ENCODE results near the gene SIGLEC8. TPM values are rescaled to one million over a fixed set of nuclear protein-coding genes. Genes with fewer than 3 reads are reported as not detected.
"Not testable (repeated sequence)": the region's sequence is repeated elsewhere in the genome, so short reads cannot be mapped to it uniquely, and the experiment has no call there.

SIGLEC8 gene
- total RNA-seq, 1 donor from 2014 or later, result not detected

GRCh38 chr19:51417107-51417809 lies 41.0 kb downstream of the SIGLEC8 start, which contains the start of gene SIGLEC10:
Gene SIGLEC10, minus strand, starts transcription at chr19:51417642. Its CDS starts 61 bp downstream, at chr19:51417581.
- peak; percentile 88 for ATAC-seq (ENCODE audit: low read depth)
- H3K36me3 Mint-ChIP-seq (ENCODE audit: low read depth), result peaks cover 29% of the 10 kb centered on the region
- peak within 1 kb of the TSS; percentile 99 for H3K27ac Mint-ChIP-seq
- peak within 1 kb of the TSS; percentile 95 for H3K4me3 Mint-ChIP-seq
- no peaks in the 10 kb centered on the region for H3K9me3 Mint-ChIP-seq
- TF ChIP-seq, protein P1, sequence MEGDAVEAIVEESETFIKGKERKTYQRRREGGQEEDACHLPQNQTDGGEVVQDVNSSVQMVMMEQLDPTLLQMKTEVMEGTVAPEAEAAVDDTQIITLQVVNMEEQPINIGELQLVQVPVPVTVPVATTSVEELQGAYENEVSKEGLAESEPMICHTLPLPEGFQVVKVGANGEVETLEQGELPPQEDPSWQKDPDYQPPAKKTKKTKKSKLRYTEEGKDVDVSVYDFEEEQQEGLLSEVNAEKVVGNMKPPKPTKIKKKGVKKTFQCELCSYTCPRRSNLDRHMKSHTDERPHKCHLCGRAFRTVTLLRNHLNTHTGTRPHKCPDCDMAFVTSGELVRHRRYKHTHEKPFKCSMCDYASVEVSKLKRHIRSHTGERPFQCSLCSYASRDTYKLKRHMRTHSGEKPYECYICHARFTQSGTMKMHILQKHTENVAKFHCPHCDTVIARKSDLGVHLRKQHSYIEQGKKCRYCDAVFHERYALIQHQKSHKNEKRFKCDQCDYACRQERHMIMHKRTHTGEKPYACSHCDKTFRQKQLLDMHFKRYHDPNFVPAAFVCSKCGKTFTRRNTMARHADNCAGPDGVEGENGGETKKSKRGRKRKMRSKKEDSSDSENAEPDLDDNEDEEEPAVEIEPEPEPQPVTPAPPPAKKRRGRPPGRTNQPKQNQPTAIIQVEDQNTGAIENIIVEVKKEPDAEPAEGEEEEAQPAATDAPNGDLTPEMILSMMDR (IDR thresholded peaks at IDR 0.05), result no peak
- no peaks in the 10 kb centered on the region for H3K27me3 Mint-ChIP-seq
- intact Hi-C loops (cut with micrococcal nuclease), result loop anchor here (1.0 to 2.0 kb wide), 7 partner anchors 10 to 234 kb away; no protein-coding TSS in a partner anchor
- ChIA-PET CTCF (interaction anchor here (0.8 to 2.9 kb wide), 18 partner anchors 9 to 244 kb away, joined by 3 to 34 read pairs (median 5); partner anchors contain the start of gene VSIG10L), POLR2A (interaction anchor here (0.5 to 3.9 kb wide), 27 partner anchors 9 to 772 kb away, joined by 3 to 64 read pairs (median 5); partner anchors contain the start of genes ETFB, PPP2R1A, SIGLEC6 and VSIG10L)
- peak; percentile 75 for DNase-seq
- H3K4me1 Mint-ChIP-seq, result peaks cover 50% of the 10 kb centered on the region

DNA sequence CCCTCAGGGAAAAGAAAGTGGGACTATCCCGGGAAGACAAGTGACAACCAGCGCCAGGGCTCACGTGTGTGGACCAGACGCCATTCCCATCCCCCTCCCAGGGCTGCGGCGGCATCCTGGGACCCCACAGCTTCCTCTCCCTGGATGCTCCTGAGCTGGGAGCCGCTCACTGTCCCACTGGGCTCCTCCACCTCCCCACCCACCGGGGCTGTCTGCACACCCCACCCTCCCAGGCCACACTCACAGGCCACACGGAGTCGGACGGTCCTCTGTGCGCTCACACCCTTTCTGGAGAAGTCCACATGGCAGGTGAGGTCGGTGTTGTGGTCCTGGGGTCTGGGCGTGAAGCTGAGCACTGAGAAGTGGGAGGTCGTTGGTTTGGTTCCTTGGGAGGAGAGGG lies 41.8 kb downstream of the SIGLEC8 start:
- not testable (repeated sequence) for ATAC-seq (ENCODE audit: low read depth); H3K27me3 Mint-ChIP-seq; H3K9me3 Mint-ChIP-seq; DNase-seq
- peaks cover 47% of the 10 kb centered on the region for H3K4me1 Mint-ChIP-seq
- ChIA-PET CTCF (interaction anchor here (1.2 to 2.9 kb wide), 8 partner anchors 8 to 245 kb away, joined by 3 to 34 read pairs (median 7); no protein-coding TSS in a partner anchor), POLR2A (interaction anchor here (0.6 to 3.9 kb wide), 12 partner anchors 8 to 773 kb away, joined by 3 to 64 read pairs (median 9); partner anchors contain the start of genes ETFB, PPP2R1A and VSIG10L)
- peak overlapping the region; percentile 99 for H3K27ac Mint-ChIP-seq
- intact Hi-C loops (cut with micrococcal nuclease), result loop anchor here (2.0 kb wide), 1 partner anchor 190 kb away; no protein-coding TSS in a partner anchor
- peaks cover 31% of the 10 kb centered on the region for H3K36me3 Mint-ChIP-seq (ENCODE audit: low read depth)
- peak overlapping the region; percentile 95 for H3K4me3 Mint-ChIP-seq

DNA sequence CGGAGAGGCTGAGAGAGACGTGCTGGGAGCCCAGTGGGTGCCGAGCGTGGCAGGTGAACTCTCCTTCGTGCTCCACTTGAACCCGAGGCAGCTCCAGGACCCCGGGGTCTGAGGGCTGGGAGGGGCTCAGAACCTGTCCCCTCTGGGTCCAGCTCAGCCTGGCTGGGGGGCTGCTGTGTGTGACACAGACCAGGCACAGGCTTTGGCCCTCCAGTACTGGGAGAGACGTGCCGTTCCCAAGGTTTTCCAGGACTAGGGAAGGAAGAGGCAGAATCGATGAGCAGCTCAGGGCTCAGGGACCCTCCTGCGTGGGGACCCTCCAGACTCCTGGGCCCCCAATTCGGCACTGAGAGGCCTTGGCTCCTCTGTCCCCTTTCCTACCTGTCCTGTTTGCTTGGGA lies 43.1 kb downstream of the SIGLEC8 start:
- Mint-ChIP-seq H3K27ac (no peak overlapping the region), H3K4me3 (no peak overlapping the region), H3K9me3 (no peaks in the 10 kb centered on the region), H3K27me3 (no peaks in the 10 kb centered on the region), H3K4me1 (peaks cover 43% of the 10 kb centered on the region), H3K36me3 (ENCODE audit: low read depth) (peaks cover 41% of the 10 kb centered on the region)
- ATAC-seq (ENCODE audit: low read depth) (no peak), DNase-seq (no peak)
- TF ChIP-seq, protein P1 (IDR thresholded peaks at IDR 0.05), result no peak
- ChIA-PET CTCF (no interaction called here), POLR2A (interaction anchor here (3.9 kb wide), 1 partner anchor 20 kb away, joined by 64 read pairs; no protein-coding TSS in a partner anchor)
- intact Hi-C loops (cut with micrococcal nuclease), result no loop called here

GRCh38 chr19:51410950-51411748 lies 47.1 kb downstream of the SIGLEC8 start:
- TF ChIP-seq, protein P1 (IDR thresholded peaks at IDR 0.05), result no peak
- DNase-seq (no peak), ATAC-seq (ENCODE audit: low read depth) (no peak)
- POLR2A ChIA-PET, result no interaction called here
- Mint-ChIP-seq H3K27me3 (no peaks in the 10 kb centered on the region), H3K27ac (no peak overlapping the region), H3K9me3 (no peaks in the 10 kb centered on the region), H3K4me3 (no peak overlapping the region), H3K4me1 (peaks cover 36% of the 10 kb centered on the region), H3K36me3 (ENCODE audit: low read depth) (peaks cover 34% of the 10 kb centered on the region)
- intact Hi-C loops (cut with micrococcal nuclease), result no loop called here
- CTCF ChIA-PET, result interaction anchor here (1.3 kb wide), 2 partner anchors 9 to 246 kb away, joined by 3 to 5 read pairs; no protein-coding TSS in a partner anchor

GRCh38 chr19:51407511-51408131 lies 50.6 kb downstream of the SIGLEC8 start:
- peak; percentile 79 for ATAC-seq (ENCODE audit: low read depth)
- H3K4me3 Mint-ChIP-seq, result no peak overlapping the region
- peaks cover 28% of the 10 kb centered on the region for H3K4me1 Mint-ChIP-seq
- peaks cover 15% of the 10 kb centered on the region for H3K36me3 Mint-ChIP-seq (ENCODE audit: low read depth)
- H3K9me3 Mint-ChIP-seq, result no peaks in the 10 kb centered on the region
- TF ChIP-seq, protein P1 (IDR thresholded peaks at IDR 0.05), result no peak
- ChIA-PET POLR2A (interaction anchor here (0.8 to 3.5 kb wide), 5 partner anchors 10 to 68 kb away, joined by 3 to 26 read pairs (median 3); partner anchors contain the start of gene SIGLEC10), CTCF (interaction anchor here (1.0 to 2.5 kb wide), 13 partner anchors 9 to 253 kb away, joined by 3 to 20 read pairs (median 6); partner anchors contain the start of gene SIGLEC10)
- no peaks in the 10 kb centered on the region for H3K27me3 Mint-ChIP-seq
- DNase-seq, result no peak
- intact Hi-C loops (cut with micrococcal nuclease), result loop anchor here (1.0 to 2.0 kb wide), 2 partner anchors 10 to 69 kb away; partner anchors contain the start of gene SIGLEC10
- peak overlapping the region; percentile 53 for H3K27ac Mint-ChIP-seq
